ENCODE results near the gene ERCC6L2.

The ERCC6L2 gene

DNA sequence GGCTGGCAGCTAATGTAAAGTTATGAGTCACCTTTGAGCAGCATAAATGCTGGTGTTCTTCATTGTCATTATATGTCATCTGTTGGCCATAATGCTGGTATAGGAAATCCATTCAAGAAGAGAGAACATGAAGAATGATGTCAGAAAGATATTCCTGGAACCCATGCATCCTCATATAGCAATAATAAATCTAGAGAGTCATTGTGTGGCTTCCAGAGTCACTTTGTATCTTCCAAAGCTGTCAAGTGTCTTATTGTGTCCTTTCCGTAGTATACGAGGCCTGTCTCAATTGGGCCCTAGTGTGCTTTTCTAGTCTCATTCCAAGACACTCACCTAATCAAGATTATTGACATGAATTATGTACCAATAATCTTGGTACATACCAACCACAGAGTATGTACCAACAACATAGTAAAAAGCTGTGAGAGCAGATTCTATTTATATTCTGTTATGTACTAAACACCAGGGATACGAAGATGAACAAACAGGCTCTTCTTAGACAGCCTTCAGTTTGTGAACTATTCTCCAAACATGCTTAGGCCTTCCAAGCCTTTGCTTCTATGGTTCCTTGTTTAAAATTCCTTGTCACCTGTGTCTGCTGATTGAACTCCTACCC lies 110.1 kb downstream of the ERCC6L2 start:
- DNase-seq = no peak

DNA sequence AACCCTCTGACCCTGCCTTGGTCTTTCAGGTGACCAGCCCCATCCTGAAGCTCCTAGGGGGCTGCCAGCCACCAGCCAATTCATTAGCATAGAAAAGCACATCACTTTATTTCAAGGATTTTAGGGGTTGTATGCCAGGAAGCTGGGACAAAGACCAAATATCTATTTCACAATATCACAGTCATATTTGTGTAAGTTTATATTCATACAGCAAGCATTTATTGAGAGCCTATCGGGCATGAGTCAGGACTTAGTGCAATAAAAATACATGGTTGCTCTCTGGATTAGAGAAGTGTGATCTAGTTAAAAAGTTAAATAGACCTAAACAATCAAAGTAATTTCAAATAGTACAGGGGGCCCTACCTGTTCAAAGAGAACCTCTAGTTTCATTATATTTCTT lies 113.8 kb downstream of the ERCC6L2 start:
- no peak for DNase-seq

GRCh38 chr9:95991326-95991725 lies 115.8 kb downstream of the ERCC6L2 start:
- no peak for DNase-seq

DNA sequence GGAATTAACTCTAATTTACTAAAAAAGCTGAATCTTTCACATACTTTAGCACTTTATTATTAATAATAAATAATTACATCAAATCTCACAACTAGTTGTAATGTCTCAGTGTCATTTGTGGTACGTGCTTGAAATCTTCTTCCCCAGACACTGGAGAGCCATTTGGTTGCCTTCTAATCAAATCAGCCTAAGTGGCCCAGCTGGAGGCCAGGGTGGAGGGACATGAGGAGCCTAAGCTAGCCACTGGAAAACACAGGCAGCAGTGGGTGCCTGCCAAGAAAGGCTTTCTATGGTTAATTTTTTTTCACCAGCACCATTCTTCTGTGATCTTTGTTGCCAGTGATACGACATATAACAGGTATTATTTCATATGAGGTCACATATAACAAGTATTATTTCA lies 117.0 kb downstream of the ERCC6L2 start:
- no peak for DNase-seq

DNA sequence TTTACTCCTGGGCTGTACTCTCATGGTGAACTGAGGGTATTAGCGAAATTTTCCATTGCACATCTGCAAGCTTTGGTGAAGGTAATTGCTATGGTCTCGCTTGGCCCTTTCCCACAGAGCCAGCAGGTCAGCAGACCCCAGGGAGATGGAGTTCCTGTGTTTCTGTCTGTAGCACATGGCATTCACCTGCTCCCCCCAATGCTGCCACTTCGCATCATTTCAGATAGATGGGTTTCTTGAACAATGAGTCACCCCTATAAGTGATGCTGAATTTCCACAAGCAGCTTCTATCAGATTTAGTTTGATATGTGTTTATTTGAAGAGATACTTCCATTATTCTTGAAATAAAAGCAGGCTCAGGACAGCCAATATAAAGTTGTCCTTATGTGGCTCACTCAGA lies 117.8 kb downstream of the ERCC6L2 start:
- DNase-seq = no peak

DNA sequence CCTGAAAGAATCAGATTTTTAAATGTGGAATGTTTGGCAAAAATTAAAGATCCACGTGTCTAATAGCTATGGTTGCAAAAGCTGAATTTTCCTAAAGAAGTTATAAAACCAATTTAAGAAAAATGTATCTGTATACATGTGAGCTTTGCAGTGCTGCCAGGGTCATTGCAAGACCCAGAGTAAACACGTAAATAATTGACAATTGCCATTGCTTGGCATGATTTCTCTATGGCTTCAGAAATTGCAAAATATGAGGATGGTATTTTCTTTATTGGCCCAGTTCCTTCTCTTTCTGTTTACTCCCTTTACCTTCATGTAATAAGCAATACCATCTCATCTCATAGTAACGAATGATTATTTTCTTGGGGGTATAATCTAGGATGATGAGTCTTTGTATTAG lies 123.9 kb downstream of the ERCC6L2 start:
- DNase-seq = no peak

GRCh38 chr9:96004379-96004778 lies 128.9 kb downstream of the ERCC6L2 start:
- no peak for DNase-seq

DNA sequence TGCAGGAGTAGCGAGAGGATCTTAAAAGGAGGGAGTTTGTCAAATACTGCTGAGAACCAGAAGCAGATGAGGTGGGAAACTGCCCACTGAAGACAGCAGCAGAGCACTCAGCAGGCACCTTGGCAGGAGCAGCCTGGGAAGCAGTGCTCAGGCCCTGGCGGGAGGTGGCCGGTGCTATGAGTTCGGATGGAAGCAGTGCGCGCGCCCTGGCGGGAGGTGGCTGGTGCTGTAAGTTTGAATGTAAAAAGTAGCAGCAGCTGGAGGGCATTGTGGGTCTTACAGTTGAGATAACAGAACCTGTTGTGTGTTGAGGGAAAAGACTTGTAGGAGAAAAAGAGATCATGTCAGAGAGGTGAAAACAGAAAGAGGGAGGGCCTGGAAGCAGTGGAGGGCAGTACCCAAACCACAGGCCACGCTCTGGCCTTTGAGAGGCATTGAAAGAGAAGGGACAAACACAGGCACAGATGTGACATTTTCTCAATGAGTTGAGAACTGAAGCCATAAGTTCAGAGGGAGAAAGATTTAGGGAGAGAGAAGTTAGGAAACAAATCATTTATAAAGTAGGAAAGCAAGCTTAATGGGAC lies 130.9 kb downstream of the ERCC6L2 start:
- DNase-seq = no peak

- no peak for DNase-seq
Observed at GRCh38 chr9:96006961-96007360, 131.5 kb downstream of the ERCC6L2 start.

GRCh38 chr9:96008502-96009222 lies 133.2 kb downstream of the ERCC6L2 start:
- DNase-seq = no peak

- DNase-seq = no peak
Observed at GRCh38 chr9:96009223-96009602, 133.7 kb downstream of the ERCC6L2 start.

DNA sequence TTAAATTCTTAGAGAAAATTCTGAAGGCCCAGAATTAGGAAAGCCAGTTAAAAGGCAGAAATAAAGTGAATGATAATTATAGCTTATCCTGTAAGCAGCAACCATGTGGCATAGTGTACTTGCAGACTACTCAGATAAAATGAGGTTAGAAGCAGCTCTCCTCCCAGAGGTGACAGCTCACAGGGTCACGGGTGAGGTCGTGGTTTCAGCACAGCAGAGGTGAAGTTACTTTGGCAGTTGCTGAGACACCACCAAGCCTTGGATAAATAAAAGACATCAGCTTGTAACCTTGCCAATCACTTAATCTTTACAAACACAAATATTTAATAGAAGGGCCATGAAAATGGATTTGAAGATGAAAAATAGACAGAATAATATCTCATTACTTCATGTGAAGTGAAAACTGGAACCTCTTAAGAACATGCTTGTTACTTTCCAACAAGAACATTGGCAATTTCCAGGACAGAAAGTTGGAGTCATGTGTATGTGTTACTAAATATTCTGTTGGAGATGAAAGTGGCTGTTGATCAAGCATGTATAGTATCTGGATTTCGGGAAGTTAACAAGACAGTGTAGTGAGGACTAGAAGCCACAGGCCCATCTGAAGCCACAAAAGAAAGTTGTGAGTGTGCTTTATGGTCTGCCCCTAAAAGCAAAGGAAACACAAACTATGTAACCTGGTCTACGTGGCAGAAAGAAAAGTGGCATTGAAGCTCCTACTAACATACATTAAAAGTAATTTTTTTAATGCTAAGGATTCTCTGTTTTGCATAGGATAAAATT lies 134.4 kb downstream of the ERCC6L2 start:
- no peak for DNase-seq

- no peak for DNase-seq
Observed at GRCh38 chr9:96014078-96014477, 138.6 kb downstream of the ERCC6L2 start.

DNA sequence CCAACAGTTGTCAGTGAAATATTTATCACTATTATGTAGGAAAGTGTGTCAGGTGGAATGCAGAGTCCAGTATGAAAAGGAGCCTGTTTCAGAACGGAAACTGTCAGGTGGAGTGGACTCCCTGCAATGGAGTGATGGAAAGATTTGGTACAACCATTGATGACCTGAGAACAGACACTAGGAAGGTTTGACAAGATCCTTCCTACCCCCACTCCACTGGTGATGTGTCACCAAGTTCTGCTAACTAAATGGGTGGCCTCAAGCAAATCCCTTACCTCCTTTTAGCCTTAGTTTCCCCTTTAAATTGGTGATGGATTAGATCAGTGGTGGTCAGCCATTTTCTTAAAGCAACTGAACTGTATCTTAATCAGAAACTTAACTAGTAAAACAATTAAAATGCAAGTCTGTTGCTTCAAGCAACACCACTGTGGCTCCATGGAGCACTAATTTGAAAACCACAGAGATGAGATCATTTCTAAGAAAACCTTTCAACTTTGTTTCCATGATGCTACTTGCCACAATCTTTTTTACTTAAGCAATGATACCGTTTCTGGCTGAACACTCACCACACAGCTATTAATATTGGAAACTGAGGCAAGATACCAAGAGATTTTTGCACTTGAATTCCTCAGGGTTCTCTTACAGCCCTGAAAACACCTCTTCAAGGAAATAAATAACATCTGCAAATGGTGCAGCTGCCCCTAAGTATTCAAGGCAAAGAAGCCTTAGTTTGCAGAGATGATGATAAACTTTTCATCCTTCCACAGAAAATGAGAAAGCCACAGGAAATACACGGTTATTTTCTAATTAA lies 140.6 kb downstream of the ERCC6L2 start:
- no peak for DNase-seq

All from SHP77 treated with DMSO at 0.1 percent for 48 hours (cell line).